Smooth muscle cell of the brain vasculature (primary cell): Measurements from ENCODE around the gene CCNF.
A peak's percentile ranks its signal among the peaks of the same experiment; 100 is the strongest.
"Not testable (repeated sequence)": the region's sequence is repeated elsewhere in the genome, so short reads cannot be mapped to it uniquely, and the experiment has no call there.

ENCODE experiments used
- DNase-seq: peaks from one replicate; pipeline ENCODE4 v3.0.0-alpha.2; 2012; ENCODE audit warnings: low read depth, low spot score

Gene CCNF

DNA sequence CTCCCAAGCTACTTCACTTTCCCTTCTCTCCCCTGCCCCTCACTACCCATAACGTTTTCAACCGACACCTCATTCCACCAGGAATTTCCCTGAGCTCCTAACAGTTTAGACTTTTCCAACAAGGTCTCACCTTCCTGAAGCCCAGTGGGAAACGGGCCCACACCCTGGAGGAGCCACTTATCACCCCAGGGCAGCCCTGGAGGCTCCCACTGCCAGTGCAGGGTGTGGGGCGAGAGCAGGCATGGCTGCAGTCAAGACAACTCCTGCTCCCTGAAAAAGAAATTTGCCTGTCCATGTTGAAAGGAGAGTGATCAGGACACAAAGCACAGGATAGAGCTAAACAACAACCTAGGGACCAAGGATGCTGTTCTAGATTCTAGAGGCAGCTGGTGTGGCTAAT, 1.7 kb upstream of the CCNF start:
- no peak for DNase-seq

DNA sequence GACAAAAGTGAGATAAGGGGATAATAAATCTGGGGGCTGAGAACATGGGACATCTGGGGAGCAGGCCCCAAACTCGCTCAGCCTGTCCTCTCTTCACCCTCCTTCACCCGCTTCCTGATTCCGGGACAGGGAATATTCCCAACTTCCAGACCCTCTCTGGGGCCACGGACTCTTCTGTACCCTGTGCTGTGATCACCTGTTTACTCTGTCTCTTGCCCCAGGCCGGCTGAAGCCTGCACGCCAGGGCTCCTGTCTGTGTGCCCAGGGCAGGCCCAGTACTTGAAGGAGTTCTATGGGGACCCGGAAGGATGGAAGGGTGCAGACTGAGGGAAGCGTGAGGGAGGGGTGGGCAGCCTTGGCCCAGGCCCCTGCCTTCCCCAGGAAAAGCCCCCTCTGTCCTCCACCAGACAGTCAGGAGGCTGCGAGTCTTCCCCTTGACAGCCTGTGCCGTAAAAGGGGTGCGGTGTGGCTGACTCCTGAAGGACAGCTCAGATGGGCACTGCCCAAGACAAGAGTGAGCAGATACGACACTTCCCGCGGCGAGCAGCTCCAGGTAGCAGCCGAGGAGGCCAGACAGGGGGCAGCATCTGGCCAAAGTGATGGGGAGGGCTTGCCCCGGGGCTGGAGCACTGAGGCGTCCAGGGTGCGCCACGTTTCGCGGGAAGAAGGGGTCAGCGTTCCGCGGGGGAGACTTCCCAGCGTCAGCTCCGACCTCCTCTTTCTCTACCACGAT, 1.0 kb upstream of the CCNF start:
- DNase-seq = peak; percentile 12

DNA sequence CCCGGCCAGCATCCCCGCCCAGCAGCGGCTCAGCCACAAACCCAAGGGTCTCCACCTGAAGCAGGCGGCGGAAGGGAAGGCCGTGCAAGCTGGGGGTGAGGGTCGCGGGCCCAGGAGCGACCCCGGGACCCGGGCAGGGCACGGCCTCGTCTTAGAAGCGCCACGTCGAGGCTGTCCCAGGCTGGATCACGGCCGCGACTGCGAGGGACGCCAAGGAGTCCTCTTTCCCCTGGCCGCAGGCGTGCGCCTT, 538 bp upstream of the CCNF start:
- DNase-seq = no peak

DNA sequence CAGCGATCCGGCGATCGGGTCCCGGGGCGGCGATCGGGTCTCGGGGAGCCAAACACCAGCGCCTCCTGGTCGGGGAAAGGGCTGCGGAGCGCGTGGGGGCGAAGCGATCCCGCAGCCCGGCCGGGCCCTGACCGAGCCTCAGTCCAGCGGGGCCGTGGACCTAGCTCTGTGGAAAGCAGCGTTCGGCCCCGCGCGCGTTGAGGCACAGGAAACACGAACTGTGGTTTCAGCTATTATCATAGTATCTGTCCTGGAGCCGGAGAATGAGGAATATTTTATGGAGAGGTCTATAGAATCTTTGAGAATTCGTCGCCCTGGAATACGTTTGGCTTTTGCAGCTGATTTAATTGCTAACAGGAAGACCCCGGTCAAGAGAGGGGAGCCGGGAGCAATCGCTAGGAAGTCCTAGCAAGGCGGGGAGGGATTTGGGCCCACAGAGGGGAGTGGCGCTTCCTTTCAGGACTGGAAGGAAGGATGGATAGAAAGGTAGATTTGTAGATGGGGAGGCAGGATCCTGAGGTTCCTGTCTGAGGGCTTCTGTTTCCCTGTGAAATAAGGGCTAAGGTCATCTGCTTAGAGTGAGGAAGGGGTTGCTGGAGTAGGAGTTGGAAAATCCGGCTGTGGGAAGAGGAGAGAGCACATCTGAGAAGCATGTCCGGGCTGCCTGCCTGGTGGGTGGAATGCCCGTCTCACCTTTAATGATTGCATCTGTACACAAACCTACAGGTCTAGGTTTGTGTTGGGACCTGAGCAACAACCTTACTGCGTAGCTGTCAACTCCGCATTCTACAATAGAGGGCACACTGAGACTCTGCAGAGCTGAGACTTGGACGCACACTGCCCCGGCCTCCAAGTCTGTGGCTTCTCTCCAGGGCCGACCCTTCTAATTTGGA, 770 bp downstream of the CCNF start:
- no peak for DNase-seq

DNA sequence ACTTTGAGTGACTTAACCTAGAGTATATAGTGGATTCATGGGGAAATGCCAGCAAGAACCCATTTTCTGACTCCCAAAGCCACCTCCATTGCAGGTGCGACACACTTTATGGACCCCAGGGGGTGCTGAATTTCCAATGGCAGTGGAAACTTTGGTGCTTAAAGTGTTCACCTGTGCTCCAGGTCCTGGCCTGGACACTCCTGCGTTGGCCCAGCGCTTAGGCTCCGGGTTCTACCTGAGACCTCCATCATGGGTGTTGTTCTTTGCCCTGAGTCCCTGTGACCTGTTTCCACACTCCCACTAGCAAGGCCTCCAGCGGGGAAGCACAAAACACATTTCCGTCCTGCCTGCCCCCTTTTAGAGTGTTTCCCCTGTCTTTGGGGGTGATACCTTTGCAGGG, 3.0 kb downstream of the CCNF start:
- DNase-seq = no peak

DNA sequence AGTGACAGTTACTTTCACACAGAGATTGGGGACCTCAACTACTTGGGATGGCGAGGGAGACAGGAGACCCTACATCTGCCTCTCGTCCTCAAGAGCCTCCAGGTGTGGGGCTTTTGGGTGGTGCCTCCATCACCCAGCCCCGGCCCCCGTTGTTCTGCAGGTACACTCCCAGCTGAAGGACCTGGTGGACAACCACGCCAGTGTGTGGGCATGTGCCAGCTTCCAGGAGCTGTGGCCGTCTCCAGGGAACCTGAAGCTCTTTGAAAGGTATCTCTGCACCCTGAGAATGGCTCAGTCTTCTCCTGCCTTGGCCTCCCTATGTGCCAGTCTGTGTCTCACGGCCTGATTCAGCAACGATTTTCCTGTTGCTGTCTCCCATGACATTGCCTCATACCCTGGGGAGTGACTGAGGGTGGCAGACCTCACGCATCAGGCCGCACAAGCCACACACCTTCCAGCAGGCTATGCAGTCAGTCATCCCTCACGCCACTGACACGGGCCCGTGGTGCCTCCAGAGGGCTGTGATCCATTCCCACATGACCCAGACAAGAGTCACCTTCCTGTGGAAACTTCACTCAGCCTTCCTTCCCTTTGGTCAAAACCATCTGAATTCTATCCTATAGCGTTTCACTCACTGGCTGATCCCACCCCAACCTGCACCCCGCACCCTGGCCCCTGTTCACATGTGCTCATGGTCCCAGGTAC, 3.7 kb downstream of the CCNF start:
- DNase-seq = no peak

DNA sequence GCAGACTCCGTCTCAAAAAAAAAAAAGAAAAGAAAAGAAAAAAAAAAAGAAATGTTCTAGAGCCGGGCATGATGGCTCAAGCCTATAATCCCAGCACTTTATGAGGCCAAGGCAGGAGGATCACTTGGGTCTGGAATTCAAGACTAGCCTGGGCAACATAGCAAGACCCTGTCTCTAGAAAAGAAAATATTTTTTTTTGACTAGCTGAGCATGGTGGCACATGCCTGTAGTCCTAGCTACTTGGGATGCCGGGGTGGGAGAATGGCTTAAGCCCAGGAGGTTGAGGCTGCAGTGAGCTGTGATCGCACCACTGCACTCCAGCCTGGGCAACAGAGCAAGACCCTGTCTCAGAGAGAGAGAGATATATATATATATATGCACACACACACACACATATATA, 6.0 kb downstream of the CCNF start:
- DNase-seq = not testable (repeated sequence)

DNA sequence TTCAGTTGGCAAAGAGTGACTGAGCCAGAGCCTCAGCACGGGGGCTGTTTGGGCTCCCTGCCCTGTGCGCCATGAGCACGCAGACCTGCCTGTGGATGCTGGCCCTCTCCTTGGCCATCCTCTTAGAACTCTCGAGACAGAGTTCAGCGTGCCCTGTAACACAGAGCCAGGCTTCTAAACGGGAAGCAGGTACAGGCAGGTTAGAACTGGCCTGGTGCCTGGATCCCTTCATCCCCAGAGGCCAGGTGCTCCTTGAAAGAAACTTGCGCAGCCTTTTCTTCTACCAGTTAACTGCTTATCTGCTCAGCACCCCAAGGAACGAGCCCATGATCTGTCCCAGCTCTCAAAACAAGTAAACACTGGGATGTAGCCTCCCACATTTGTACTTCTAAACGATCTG, 6.9 kb downstream of the CCNF start:
- no peak for DNase-seq

DNA sequence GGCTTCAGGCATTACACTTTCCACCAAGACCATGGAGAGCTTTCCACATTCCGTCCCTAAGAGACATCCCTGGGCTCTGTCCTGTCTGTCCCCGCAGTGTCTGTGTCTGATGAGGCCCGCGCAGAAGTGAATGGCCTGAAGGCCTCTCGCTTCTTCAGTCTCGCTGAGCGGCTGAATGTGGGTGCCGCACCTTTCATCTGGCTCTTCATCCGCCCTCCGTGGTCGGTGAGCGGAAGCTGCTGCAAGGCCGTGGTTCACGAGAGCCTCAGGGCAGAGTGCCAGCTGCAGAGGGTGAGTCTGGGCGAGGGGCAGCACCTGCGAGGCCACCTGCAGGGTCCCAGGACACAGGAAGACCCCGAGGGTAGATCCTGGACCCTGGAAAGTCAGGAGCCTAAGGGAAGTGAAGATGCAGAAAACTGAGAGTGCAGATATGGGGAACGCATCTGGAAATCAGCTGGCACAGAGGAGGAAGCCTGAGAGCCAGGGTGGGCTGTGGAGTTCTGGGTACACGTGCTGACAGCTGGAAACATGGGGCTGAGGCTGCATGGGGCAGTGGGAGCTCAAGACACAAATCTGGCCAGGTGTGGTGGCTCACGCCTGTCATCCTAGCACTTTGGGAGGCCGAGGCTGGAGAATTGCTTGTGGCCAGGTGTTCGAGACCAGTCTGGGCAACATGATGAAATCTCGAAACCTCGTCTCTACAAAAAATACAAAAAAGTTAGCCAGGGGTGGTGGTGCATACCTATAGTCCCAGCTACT, 8.0 kb downstream of the CCNF start:
- DNase-seq = no peak

DNA sequence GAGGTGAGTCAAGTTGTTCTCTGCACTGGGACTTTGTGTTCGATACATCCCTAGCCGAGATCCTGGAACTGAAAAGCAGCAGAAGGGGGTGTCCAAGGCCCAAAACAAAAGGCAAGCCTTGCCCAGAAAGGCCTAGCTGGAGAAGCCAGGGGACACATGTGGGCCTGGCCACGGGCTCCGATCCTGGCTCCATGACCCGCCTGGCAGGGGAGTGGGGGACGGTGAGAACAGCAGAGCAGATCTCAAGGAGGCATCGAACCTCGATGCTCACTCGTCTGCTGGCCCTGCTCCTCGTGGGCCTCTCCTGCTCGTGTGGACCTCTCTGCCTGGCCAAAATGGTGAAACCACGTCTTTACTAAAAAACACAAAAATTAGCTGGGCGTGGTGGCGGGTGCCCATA, 8.9 kb downstream of the CCNF start:
- no peak for DNase-seq

DNA sequence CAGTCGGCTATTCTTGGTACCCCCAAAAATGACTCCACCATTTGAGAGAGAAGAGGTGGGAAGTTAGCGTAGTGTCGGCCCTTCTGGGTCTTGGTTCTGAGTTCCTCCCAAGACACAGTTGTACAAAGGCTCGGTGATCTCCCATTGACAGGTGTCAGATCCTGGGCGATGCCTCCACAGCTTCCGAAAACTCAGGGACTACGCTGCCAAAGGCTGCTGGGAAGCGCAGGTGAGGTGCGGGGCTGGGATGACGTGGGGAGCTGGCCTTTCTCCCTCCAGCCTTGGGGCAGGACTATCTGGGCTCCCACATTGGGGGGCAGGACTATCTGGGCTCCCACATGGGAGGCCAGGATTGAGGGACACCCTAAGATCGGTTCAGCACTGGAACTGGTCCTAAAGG, 10.4 kb downstream of the CCNF start:
- DNase-seq = no peak

DNA sequence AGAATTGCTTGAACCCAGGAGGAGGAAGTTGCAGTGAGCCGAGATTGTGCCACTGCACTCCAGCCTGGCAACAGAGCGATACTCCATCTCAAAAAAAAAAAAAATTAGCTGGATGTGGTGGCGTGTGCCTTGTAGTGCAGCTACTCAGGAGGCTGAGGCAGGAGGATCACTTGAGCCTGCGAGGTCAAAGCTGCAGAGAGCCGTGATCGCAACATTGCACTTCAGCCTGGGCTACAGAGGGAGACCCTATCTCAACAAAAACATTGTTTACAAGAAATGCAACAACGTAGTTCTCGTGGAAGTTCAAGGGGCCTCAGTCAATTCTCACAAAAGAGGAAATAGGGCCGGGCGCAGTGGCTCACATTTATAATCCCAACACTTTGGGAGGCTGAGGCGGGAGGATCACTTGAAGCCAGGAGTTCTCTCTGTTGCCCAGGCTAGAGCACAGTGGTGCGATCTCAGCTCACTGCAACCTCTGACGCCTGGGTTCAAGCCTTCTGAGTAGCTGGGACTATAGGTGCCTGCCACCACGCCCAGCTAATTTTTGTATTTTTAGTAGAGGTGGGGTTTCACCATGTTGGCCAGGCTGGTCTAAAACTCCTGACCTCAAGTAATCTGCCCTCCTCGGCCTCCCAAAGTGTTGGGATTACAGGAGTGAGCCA, 12.0 kb downstream of the CCNF start:
- not testable (repeated sequence) for DNase-seq

DNA sequence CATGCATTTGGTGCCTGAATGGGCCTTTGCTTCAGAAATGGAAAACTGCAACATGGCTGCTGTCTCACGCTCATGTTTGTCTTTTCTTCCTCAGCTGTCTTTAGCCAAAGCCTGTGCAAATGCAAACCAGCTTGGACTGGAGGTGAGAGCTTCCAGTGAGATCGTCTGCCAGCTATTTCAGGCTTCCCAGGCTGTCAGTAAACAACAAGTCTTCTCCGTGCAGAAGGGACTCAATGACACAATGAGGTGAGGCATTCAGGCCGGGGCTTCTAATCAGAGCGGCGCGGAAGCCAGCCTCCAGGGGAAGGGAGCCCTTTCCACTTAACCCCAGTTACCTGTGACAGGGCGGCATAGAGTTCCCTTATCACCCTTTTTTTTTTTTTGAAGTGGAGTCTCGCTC, 14.3 kb downstream of the CCNF start:
- DNase-seq = no peak

DNA sequence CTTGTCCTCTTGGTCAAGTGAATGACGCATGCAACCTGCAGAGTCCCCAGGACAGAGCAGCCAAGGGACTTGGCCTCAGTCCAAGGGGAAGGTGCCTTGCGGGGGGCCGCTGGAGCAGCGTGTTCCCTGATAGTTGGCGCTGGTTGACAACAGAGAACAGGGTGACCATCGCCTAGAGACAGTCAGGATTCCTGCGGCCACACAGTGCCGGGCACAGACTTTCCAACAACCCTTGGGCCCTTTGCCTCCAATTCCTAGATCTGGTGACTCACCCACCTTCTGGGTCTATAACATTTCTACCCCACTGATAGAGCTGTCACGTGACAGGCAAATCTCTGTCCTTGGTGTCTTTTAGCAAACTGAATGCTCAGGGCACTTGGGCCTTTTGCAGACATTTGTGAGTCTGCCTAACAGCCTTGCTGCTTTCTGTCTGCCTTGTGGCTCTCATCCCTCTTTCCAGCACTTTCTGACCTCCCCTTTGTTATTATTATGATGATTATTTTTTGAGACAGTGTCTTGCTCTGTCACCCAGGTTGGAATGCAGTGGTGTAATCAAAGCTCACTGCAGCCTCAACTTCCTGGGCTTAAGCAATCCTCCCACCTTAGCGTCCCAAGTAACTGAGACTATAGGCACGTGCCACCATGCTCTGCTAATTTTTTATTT, 18.8 kb downstream of the CCNF start:
- no peak for DNase-seq

DNA sequence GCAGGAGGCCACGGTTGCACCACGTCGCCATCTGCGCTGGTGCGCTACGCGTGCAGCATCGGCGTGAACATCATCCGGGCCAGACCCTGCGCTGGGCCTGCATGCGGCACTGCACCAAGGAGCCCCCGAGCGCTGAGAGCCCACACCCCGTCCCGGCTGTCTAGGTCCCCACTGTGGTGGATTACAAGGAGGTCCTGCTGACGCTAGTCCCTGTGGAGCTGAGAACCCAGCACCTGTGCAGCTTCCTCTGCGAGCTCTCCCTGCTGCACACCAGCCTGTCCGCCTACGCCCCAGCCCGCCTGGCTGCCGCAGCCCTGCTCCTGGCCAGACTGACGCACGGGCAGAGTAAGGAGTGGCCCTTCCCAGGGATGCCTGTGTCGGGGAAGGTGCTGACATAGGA, 19.9 kb downstream of the CCNF start:
- no peak for DNase-seq

DNA sequence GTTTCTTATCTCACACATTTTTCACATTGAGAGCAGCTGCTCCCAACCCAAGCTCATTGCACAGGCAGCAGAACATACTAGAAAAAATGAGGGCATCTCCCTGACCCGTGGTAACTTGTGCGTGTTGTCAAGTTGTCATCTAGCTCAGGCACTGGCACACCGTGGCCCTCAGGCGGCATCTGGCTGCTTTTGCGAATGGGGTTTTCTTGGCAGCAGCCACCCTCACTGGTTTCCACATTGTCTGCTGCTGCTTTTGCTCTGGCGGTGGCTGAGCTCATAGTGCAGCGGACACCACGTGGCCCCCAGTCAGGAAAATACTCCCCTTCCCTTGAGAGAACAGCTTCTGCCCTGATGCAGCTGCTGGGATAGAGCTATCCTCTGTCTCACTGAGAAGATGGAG, 21.3 kb downstream of the CCNF start:
- no peak for DNase-seq

DNA sequence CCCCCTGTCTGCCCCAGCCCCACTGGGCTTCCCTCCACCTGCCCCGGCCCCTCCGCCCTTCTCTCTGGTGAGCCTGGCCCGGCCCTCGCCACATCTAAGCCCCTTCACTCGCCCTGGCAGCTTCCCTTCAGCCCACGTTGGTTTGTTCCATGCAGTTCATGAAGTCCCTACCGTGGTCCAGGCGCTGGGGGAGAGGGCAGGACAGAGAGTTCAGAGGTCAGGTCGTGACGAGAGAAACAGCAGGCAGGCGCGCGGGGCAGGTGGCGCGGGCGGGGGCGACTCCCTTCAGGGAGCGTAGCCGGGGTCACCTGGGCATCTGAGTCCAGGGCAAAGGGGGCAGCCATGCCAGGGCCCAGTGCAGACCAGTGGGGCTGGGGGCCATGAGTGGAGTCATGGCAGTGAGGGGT, 21.7 kb downstream of the CCNF start:
- DNase-seq = no peak

DNA sequence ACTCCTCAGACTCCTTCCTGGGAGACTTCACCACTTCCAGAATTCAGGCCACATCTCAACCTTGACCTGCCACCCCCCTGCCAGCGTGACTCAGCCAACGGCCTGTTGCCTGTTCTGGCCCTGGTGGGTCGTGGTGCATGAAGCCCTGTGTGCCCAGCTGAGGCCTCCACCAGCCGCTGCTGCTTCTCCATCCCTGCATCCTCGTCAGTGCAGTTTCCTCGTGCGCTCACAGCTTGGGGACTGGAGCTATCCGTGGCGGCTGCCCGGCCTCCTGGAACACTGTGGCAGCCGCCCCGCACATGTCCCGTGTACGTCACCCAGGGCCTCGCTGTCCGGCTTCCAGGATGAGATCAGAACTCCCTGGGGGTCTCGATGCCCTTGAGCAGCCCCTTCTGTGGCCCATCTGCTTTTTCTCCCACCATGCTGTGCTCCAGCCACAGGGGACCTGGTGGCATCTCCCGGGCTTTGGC, 22.6 kb downstream of the CCNF start:
- DNase-seq = no peak

DNA sequence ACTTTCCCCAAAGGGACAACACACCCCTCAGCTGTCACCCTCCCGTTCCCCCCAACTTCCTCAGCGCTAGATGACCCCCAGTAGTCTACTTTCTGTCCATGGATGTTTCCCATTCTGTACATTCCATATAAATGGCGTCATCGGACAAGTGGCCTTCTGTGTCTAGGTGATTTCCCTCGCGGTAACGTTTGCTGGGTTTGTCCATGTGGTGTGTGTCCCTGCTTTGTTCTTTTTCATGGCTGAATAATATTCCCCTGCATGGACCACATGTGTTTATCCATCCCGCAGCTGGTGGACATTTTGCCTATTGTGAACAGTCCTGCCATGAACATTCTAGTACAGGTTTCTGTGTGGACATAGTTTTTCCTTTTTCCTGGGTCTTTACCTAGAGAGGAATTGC, 23.4 kb downstream of the CCNF start:
- no peak for DNase-seq

DNA sequence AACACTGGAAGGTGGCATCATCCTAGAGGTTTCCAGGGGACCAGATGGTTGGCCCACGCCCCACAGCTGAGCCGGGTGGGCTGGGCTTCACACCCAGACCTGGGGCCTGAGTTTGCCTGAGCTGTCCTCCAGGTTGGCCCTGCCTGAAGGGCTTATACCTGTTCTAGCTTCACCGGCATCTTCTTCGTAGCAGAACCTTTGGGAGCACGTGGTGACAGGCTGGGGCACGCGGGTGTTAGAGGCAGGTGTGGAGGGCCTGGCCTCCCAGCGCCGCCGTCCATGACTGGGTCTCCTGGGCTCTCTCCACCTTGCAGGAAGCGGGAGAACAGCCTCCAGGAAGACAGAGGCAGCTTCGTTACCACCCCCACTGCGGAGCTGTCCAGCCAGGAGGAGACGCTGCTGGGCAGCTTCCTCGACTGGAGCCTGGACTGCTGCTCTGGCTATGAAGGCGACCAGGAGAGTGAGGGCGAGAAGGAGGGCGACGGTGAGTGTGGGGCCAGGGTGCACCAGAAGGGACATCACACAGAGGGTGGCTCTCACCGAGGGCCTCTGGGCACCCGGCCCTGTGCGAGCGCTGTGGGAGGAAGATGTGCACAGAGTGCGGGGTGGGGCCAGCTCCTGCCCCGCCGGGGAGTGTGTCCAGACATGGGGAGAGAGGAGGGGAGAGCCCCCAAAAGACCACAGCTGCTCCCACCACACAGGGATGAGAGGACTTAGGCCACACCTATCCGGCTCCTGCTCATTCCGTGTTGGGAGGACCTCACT, 26.0 kb downstream of the CCNF start:
- no peak for DNase-seq
